ENCODE data around the gene GRB10.

GRB10 gene

DNA sequence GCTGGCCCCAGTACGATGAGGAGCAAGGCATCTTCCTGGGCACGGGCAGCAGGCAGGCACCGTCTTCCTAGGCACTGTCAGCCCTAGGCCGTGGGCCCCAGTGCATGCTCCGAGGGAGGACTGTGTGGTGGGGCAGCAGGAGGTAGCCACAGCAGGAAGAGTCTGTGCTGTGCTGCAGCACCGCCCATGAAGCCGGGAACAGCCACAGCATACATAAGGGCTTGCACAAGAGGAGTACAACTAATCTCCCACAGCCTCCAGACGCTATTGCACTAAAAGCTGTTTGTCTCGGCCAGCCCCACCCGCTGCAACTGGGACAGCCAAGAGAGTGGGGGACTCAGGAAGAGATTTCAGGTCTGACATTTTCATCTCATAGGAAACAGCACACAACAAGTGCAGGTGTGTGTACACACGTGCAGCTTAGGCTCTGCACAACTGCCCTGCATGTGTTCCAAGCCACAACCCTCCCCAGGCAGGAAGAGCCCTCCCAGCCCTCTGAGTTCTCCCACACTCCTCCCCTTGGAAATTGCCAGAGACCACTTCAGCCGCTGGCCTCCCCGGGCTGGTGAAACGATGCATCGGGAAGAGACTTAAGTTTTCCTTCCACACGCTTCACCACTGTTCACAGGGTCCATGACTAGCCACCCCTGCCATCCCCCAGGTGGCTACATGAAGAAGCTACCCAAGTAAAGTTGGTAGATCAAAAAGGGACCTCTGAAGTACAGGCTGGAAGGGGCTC, 129.4 kb downstream of the GRB10 start:
- no peak for DNase-seq (ENCODE audit: low spot score)

DNA sequence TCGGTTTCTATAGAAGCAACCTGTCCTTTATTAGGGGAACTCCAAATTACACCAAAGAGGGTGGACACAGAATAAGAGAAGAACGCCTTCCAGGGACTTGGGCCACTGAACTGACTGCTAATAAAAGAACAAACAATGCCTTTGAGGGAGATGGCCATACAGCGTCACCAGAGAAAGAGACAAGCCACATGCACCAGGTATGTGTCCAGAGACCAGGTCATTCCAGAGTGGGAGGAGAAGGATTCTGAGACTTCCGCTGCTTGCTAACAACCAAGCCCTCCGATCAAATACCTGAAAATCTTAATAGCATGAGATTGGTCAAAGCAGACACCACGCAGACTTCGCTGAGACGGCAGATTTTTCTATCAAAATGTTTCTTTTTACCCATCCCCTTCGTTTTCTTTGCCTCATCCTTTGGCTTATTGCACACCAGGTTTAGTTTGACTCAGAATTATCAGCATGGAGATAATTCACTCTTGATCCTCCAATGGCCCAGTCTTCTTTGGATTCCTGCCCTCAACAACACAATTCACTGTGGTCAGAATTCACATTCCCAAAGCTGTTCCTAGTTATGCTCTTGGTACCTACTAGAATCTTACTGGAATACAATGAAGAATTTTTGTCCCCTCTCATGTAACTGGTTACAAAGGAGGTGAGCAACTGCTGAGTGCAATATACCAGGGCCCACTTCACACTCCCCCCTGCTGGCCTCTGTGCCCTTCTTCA, 130.1 kb downstream of the GRB10 start:
- no peak for DNase-seq (ENCODE audit: low spot score)

DNA sequence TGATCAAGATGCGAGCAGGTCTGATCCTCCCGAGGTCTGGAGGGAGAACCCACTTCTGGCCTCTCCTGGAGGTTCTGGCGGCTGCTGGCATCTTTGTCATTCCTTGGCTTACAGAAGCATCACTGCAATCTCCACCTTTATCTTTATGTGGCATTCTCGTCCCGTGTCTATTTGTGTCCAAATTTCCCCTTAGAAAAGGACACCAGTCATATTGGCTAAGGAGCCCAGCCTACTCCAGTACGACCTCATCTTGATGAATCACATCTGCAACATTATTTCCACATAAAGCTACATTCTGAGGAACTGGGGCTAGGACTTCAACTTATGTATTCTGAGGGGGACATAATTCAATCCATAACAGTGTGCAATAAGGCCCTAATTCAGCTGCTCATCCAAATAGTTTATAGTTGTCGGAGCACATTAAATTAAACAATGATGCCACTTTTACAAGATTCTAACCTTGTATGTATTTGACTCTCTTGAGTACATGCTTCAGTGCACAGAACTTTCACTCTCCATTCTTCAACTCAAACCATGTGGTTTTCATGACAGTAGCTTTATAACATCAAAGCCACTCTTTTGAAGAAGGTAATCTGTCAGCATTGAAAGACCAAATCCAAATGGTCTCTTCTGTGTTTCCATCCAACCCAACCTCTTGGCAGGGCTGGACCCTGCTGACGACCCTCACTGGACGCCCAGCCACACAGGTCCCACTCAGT, 131.3 kb downstream of the GRB10 start:
- no peak for DNase-seq (ENCODE audit: low spot score)

DNA sequence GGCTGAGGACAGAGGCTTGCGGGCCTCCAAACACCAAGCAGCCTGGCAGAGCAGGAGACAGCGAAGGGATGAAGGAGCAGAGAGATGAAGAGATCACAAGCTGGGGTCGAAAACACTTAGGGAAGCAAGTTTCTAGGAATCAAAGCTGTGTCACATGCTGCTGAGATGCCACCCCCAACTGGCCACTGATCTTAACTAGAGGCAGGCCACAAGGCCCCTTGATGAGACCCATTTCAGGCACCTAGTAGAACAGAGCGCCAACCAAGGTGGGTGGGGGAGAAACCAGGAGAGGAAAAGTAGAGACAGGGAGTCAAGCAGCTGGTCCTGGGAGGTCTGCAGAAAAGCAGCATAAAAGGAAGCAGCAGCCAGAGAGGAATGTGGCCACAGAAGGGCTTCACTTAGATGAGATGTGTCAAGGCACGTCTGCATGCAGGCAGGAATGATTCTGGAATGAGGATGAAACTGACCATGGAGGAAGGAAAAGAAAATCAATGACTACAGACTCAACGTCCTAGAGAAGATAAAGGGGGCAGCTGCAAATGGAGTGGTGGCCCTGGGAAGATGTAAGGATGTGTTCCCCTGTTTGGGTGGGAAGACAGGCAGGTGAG, 132.5 kb downstream of the GRB10 start:
- no peak for DNase-seq (ENCODE audit: low spot score)

DNA sequence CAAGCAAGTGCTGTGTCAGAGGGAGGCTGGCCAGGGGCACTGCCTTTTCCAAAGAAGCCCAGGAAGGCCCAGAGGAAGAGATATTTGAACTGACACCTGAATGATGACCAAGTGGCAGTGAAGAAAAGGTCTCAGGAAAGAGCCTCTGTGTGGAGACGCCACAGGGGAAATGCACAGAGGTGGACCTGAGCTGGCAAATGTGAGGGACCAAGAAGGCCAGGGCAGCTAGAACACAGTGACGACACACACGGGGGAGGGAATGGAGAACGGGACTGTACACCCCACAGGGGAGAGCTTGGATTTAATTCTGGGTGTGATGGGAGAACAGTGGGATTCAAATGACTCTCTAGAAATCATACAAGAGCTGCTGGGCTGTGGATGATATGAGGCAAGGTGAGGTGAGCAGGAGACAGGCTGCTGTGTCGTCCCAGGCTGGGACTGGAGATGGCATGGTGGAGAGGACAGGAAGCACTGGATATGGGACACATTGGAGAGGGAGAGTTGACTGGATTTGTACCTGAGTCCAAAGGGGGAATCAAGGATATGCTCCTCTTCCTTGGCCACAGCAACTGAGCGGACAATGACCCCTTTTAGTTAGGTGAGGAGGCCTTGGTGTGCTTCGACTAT, 133.3 kb downstream of the GRB10 start:
- DNase-seq (ENCODE audit: low spot score): no peak

DNA sequence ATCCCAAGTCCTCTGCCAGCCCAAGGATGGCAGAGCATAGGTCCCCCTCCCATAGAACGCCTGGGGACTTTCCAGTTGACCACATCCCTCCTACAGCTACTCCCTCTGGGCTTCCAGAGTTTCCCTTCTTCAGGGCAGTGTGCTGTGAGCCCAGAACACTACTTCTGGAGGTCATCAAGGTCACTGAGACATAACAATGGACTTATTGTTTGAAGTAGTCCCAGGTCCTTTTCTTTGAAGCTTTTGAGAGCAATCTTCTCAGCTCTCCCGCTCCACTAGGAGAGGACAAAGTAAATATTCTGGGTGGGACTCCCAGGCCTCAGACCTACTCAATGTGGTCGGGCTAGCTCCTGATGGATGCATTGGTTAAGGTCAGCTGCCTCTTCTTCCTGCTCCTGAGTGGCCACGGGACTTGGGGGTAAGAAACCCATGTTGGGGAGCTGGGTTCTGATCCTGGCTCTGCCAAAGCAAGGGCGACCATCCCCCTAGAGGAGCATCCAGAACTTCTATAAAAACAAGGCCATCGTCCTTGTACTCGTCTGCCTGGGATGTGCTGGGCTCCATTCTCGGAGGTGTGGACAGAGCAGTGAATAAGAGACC, 134.0 kb downstream of the GRB10 start:
- no peak for DNase-seq (ENCODE audit: low spot score)

DNA sequence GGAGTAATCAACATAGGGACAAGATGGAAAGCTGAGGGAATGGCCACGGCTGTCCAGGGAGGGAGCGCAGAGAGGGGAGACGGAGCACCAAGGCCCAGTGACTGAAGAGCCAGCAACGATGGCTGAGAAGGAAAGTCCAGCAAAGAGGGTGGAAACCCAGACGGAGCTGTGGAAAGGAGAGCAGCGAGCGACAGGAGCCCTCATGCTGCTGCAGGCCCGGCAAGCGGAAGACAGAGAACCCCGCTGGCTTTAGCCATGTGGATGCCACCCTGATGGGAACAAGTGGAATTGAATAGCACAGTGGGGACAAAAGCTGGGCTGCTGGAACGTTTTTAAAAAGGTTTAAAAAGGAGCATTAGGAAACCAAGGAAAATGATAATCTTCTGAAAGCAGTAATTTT, 134.6 kb downstream of the GRB10 start:
- DNase-seq (ENCODE audit: low spot score): no peak

DNA sequence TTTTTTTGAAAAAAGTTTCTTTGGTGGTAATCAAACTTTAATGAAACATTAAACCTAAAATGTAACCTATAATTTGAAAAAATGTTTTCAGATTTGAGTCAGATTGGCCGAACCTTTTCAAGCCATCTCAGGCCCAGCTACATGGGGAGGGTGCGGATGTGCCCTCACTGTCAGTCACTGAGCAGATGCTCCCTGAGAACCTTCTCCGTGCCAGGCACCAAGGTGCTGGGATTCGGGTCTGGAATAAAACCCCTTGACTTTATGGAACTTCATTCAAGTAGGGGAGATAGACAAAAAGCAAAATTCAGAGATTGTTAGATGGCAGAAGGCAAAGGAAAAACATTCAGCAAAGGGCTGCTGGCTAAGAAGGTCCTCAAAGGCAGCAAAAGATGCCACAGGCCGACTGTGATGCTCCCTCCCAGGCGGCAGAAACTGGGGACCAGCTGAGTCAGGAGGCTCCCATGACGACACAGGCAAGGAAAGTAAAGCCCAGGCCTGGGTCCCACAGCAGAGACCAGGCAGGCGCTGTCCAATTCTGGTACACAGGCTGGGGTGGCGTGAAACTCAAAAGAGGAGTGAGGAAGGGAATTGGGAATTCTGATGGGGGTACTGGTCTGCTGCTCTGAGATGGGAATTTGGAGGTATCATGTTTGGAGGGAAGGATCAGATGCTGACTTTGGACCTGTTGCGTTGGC, 135.3 kb downstream of the GRB10 start:
- no peak for DNase-seq (ENCODE audit: low spot score)

DNA sequence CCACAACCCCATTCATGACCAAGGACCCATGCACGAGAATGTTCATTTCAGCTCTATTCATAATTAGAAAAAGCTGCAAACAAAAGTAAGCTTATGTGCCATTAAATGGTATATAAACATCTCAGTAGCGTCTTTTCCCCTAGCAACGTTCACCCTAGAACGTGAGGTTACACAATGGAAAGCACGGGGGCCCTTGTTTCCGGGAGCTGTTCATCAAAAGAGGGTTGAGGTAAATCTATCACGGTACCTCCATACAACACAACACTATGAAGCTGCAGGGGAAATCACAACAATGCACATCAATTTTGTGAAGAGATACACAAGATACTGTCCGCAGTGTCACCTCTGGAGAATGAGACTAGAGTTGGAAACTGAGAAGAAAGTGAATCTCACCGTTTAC, 136.6 kb downstream of the GRB10 start:
- no peak for DNase-seq (ENCODE audit: low spot score)

DNA sequence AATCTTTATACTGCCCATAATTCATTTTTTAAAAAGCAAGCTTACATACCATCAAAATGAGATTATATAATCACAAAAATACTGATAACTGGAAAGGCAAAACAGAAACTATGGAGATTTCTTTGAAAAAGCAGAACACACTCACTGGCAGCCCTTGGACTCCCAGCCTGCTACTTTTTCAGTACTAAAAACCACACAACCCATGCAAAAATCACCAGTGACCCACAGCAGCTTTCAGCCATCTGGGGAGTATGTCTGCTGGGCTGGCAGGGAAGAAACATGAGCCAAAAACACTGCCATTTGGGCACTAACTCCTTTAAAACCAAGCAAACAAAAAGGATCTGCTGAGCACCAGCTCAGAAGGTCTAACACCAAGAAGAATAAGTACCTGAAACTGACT, 137.5 kb downstream of the GRB10 start:
- no peak for DNase-seq (ENCODE audit: low spot score)

DNA sequence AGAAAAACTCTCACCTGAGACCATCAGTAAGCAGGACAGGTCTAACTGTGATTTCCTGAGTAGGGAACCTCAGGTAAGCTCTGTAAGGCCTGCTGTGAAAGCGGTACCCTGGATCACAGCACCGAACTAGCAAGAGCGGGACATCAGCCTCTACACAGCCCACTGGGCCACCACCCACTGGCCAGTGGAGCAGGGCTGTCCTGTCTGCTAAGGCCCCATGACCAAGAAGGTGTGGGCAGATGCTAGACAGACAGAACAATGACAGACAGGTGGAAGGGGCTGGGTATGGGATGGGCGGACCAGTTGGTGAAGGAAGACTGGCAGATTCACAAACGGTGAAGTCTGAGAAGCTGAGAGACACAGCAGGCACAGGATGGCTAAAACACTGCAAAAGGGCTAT, 138.1 kb downstream of the GRB10 start:
- no peak for DNase-seq (ENCODE audit: low spot score)

DNA sequence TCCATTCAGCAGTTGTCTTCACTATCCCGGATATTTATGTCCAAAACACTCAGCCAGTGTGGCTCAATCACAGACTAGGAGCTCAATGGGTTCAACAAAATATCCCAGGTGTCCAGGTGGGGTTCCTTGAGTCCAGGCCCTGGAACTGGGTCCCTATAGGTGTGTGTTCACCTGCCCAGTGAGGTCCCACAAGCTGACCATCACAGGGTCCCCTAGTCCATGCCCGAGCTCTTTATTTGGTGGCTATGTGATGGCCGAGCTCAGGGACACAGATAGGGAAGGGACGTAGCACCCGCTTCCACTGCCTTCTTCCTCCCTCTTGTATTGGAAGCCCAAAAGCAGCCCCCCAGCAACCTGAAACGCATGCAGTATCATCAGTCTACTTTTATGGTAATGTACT, 138.6 kb downstream of the GRB10 start:
- DNase-seq (ENCODE audit: low spot score): no peak

DNA sequence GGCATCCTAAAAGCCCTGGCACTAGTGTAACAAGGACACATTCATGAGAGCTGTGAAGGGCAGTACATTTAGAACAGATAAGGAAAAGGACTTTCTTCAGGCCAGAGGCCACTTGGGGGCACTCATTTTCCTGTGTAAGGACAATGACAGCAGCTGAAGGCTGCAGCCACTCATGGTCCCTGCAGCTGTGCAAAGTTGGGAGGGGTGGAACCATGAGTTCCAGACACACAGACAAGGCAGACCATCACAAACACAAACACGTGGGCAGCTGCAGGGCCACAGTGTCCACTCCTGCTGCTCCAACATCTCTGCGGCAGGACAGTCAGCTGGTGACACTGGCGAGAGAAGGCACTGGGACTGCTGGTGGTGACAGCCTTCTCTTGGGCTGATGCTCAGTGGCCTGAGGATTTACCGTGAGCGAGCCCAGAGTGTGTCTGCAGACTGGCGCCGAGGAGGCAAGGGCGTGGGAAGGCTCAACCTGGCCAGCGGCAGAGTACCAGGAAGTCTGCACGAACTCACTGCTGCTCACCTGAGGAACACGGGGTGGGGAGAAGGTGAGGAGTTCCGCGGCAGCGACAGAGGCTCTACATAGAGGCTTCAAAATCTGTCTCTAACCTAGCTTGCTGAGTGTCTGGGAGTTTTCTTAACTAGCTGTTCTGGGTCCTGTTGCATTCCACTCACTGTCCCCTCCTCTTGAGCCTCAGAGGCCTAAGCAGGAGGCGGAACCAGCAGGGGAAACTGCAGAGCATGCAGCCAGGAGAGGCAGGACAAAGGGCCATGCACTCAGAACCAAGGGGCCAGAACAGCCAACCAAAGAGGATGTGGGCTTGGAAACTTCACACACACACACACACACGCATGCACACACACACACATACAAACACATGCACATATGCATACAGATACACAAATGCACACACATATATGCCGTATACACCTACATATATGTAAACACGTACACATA, 141.0 kb downstream of the GRB10 start:
- no peak for DNase-seq (ENCODE audit: low spot score)

DNA sequence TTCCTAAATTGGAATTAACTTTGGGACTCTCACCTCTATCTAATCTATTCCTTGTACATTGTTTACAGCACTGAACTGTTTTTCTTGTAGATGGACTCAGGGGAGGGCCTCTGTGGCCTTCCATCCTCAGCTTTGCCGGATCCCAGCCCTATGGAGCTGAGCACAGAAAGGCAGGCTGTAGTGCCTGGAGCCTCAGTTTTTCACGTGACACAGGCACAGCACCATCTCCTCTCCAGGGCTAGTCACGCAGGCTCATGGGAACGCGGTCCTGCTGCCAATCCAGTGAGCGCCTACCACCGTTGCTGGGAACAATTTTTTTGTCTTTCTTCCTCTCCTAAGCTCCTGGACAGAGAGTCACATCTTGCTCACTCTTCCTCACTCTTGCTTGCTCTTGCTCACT, 141.9 kb downstream of the GRB10 start:
- no peak for DNase-seq (ENCODE audit: low spot score)

DNA sequence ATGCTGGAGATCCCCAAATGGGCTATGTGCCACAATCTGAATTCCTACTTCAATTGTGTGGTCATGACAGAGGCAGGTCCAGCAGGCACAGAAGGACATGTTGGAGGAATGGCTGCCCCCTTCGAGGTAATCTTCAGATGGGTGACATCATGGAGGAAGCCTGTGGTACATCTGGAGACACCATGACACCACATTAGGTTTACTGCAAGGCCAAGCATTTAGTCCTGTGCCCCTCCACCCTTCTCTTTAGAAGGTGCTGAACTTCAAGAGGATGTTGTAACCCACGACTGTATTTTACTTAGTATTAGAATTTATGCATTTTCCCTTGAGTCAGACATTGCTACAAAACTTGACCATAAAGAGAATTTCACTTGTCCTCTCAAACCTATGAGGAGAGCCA, 142.4 kb downstream of the GRB10 start:
- DNase-seq (ENCODE audit: low spot score): no peak

DNA sequence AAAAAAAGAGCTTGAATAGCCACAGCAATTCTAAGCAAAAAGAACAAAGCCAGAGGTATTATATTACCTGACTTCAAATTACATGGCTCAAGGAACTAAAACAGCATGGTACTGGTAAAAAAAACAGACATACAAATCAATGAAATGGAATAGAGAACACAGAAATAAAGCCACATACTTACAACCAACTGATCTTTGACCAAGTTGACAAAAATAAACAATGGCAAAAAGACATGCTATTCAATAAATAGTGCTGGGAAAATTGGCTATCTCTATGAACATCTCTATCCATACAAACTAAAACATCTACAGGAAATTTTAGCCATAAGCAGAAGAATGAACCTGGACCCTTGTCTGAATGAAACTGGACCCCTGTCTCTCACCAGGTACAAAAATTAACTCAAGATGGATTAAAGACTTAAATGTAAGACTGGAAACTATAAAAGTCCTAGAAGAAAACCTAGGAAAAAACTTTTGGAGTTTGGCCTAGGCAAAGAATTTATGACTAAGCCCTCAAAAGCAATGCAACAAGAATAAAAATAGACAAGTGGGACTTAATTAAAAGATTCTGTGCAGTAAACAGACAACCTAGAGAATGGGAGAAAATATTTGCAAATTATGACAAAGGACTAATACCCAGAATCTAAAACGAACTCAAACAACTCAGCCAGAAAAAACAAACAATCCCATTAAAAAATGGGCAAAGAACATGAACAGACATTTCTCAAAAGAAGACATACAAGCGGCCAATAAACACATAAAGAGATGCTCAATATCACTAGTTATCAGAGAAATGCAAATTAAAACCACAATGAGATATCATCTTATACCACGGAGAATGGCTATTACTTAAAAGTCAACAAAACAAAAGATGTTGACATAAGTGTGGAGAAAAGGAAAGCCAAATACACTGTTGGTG, 144.7 kb downstream of the GRB10 start:
- no peak for DNase-seq (ENCODE audit: low spot score)

DNA sequence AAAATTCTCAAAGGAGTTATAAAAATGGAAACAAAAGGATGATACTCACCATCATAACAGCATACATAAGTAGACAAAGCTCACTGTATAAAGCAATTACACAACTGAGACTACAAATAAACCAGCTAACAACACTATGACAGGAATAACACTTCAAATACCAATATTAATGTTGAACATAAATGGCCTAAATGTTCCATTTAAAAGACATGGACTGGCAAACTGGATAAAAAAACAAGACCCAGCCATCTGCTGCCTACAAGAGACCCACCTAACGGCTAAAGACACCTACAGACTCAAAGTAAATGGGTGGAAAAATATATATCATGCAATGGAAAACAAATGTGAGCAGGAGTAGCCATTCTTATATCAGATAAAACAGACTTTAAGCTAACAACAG, 148.3 kb downstream of the GRB10 start:
- DNase-seq (ENCODE audit: low spot score): no peak

DNA sequence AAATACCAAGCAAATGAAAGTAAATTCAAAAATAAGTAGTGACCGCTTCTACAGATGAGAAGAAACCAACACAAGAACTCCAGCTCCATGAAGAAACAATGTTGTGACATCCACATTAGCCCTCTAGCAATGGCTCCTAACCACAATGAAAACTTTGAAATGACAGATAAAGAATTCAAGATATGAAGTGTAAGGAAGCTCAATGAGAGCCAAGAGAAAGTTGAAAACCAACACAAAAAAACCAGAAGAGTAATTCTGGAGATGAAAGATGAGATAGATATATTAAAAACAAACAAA, 149.3 kb downstream of the GRB10 start:
- no peak for DNase-seq (ENCODE audit: low spot score)

Data from RKO (cell line).